T-helper 2 cell treated with Interferon-gamma antibody and Interleukin-4, amounts not matched to agents 5 μg/mL and 100 μg/mL, for 36 hours (primary cell): Measurements from ENCODE around the gene AMPD1.

ENCODE experiments used
- DNase-seq: peaks from one replicate; pipeline ENCODE4 v3.0.0; 2021; ENCODE audit warnings: low spot score
- H3K27ac Mint-ChIP-seq: one replicate; pipeline ENCODE4 v1.8.0; 2021; ENCODE audit warnings: mild to moderate bottlenecking, mixed read lengths
- H3K27me3 Mint-ChIP-seq: one replicate; pipeline ENCODE4 v1.8.0; 2021; ENCODE audit warnings: low read depth, mixed read lengths
- H3K36me3 Mint-ChIP-seq: one replicate; pipeline ENCODE4 v1.8.0; 2021; ENCODE audit warnings: low read depth, mixed read lengths
- H3K4me1 Mint-ChIP-seq: one replicate; pipeline ENCODE4 v1.8.0; 2021; ENCODE audit warnings: low read depth, mixed read lengths
- H3K4me3 Mint-ChIP-seq: one replicate; pipeline ENCODE4 v1.8.0; 2022; ENCODE audit warnings: mild to moderate bottlenecking, moderate library complexity, mixed read lengths
- H3K9me3 Mint-ChIP-seq: one replicate; pipeline ENCODE4 v1.8.0; 2021; ENCODE audit warnings: mixed read lengths

The AMPD1 gene

GRCh38 chr1:114648503-114648902, 46.8 kb downstream of the AMPD1 start:
- no peak for DNase-seq
- peaks cover 4% of the 10 kb centered on the region for H3K27me3 Mint-ChIP-seq
- H3K36me3 Mint-ChIP-seq, result no peaks in the 10 kb centered on the region
- no peak overlapping the region for H3K27ac Mint-ChIP-seq
- H3K4me3 Mint-ChIP-seq, result no peak overlapping the region
- H3K9me3 Mint-ChIP-seq, result no peaks in the 10 kb centered on the region
- H3K4me1 Mint-ChIP-seq, result no peaks in the 10 kb centered on the region

GRCh38 chr1:114641377-114641776, 54.0 kb downstream of the AMPD1 start:
- peaks cover 6% of the 10 kb centered on the region for H3K27me3 Mint-ChIP-seq
- no peaks in the 10 kb centered on the region for H3K4me1 Mint-ChIP-seq
- no peaks in the 10 kb centered on the region for H3K36me3 Mint-ChIP-seq
- no peak overlapping the region for H3K4me3 Mint-ChIP-seq
- no peaks in the 10 kb centered on the region for H3K9me3 Mint-ChIP-seq
- H3K27ac Mint-ChIP-seq, result no peak overlapping the region
- DNase-seq, result no peak

- Mint-ChIP-seq H3K27me3 (peaks cover 11% of the 10 kb centered on the region), H3K27ac (no peak overlapping the region), H3K9me3 (no peaks in the 10 kb centered on the region), H3K36me3 (no peaks in the 10 kb centered on the region), H3K4me1 (no peaks in the 10 kb centered on the region), H3K4me3 (no peak overlapping the region)
- DNase-seq, result no peak
These were observed 56.4 kb downstream of the AMPD1 start for GRCh38 chr1:114638910-114639309.

GRCh38 chr1:114632427-114632826, 62.9 kb downstream of the AMPD1 start:
- Mint-ChIP-seq H3K4me1 (no peaks in the 10 kb centered on the region), H3K27me3 (peaks cover 12% of the 10 kb centered on the region), H3K27ac (no peak overlapping the region), H3K9me3 (no peaks in the 10 kb centered on the region), H3K4me3 (no peak overlapping the region), H3K36me3 (no peaks in the 10 kb centered on the region)
- no peak for DNase-seq

- H3K9me3 Mint-ChIP-seq, result no peaks in the 10 kb centered on the region
- no peaks in the 10 kb centered on the region for H3K36me3 Mint-ChIP-seq
- peaks cover 6% of the 10 kb centered on the region for H3K27me3 Mint-ChIP-seq
- no peak overlapping the region for H3K27ac Mint-ChIP-seq
- no peaks in the 10 kb centered on the region for H3K4me1 Mint-ChIP-seq
- no peak overlapping the region for H3K4me3 Mint-ChIP-seq
- no peak for DNase-seq
These were observed 68.2 kb downstream of the AMPD1 start for GRCh38 chr1:114627107-114627506.

GRCh38 chr1:114623364-114623763, 72.0 kb downstream of the AMPD1 start:
- peaks cover 15% of the 10 kb centered on the region for H3K27me3 Mint-ChIP-seq
- DNase-seq, result no peak
- H3K27ac Mint-ChIP-seq, result no peak overlapping the region
- H3K4me1 Mint-ChIP-seq, result no peaks in the 10 kb centered on the region
- H3K4me3 Mint-ChIP-seq, result no peak overlapping the region
- H3K9me3 Mint-ChIP-seq, result no peaks in the 10 kb centered on the region
- H3K36me3 Mint-ChIP-seq, result no peaks in the 10 kb centered on the region
